Subcutaneous abdominal adipose tissue (tissue), 5 donors: Measurements from ENCODE around the gene FXR2.

Experiments used
- H3K27ac ChIP-seq: one replicate; pipeline ENCODE4 v1.7.0; 2013; ENCODE audit warnings: low read depth, mild to moderate bottlenecking, inconsistent platforms, low read length, moderate library complexity
- H3K27me3 ChIP-seq, 5 donors: one replicate each; pipeline ENCODE4 v1.7.0; 2013; ENCODE audit warnings: low read length in 5 of 5, inconsistent platforms in 1 of 5; ENCODE audit not compliant: control insufficient read depth in 5 of 5, insufficient read depth in 4 of 5
- H3K36me3 ChIP-seq, 5 donors: one replicate each; pipeline ENCODE4 v1.7.0; 2013; ENCODE audit warnings: low read length in 5 of 5; ENCODE audit not compliant: control insufficient read depth in 5 of 5, insufficient read depth in 5 of 5
- H3K4me1 ChIP-seq, 5 donors: one replicate each; pipeline ENCODE4 v1.7.0; 2013; ENCODE audit warnings: low read length in 5 of 5, mild to moderate bottlenecking in 3 of 5, moderate library complexity in 1 of 5; ENCODE audit not compliant: control insufficient read depth in 5 of 5, insufficient read depth in 5 of 5
- H3K4me3 ChIP-seq, 5 donors: one replicate each; pipeline ENCODE4 v1.7.0; 2013; ENCODE audit warnings: low read length in 5 of 5, low read depth in 1 of 5
- H3K9ac ChIP-seq, 5 donors: one replicate each; pipeline ENCODE4 v1.7.0; 2013; ENCODE audit warnings: low read length in 5 of 5, mild to moderate bottlenecking in 4 of 5, moderate library complexity in 3 of 5
- H3K9me3 ChIP-seq, 5 donors: one replicate each; pipeline ENCODE4 v1.7.0; 2013; ENCODE audit warnings: low read length in 5 of 5; ENCODE audit not compliant: control insufficient read depth in 5 of 5
- donor health status: healthy.
- donor health status: healthy.
- donor health status: healthy.
- donor health status: healthy.
- donor health status: healthy.

The FXR2 gene

DNA sequence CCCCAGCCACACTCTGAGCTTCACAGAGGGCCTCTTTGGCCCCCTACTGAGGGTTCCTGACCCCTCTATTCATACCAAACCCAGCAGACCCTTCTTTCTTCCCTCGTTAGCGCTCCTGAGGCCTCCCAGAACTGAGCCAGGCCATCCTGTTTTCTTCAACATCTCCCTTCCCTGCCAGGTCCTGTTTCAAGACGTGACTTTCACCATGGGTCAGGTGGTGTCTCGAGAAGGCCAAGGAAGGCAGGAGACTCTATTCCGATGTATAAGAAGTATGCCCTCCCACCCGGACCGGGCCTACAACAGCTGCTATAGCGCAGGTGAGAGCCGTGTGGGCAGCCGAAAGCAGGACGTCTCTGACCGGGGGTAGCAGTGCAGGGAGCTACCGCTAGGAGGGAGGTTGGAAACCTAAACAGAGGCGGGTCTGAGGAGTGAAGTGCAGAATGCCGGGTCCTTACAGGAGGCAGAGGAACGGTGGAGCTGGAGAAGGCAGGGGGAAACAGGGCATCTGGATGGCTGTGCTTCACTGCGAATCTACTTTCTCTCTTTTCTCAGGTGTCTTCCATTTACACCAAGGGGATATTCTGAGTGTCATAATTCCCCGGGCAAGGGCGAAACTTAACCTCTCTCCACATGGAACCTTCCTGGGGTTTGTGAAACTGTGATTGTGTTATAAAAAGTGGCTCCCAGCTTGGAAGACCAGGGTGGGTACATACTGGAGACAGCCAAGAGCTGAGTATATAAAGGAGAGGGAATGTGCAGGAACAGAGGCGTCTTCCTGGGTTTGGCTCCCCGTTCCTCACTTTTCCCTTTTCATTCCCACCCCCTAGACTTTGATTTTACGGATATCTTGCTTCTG lies 54.3 kb downstream of the FXR2 start:
- Histone ChIP-seq H3K4me1 (peaks cover 11 to 77% (median 68%) of the 10 kb centered on the region in 5 donors), H3K27ac (peak overlapping the region; percentile 97), H3K4me3 (peak overlapping the region; percentile 61 to 79 (median 75))

DNA sequence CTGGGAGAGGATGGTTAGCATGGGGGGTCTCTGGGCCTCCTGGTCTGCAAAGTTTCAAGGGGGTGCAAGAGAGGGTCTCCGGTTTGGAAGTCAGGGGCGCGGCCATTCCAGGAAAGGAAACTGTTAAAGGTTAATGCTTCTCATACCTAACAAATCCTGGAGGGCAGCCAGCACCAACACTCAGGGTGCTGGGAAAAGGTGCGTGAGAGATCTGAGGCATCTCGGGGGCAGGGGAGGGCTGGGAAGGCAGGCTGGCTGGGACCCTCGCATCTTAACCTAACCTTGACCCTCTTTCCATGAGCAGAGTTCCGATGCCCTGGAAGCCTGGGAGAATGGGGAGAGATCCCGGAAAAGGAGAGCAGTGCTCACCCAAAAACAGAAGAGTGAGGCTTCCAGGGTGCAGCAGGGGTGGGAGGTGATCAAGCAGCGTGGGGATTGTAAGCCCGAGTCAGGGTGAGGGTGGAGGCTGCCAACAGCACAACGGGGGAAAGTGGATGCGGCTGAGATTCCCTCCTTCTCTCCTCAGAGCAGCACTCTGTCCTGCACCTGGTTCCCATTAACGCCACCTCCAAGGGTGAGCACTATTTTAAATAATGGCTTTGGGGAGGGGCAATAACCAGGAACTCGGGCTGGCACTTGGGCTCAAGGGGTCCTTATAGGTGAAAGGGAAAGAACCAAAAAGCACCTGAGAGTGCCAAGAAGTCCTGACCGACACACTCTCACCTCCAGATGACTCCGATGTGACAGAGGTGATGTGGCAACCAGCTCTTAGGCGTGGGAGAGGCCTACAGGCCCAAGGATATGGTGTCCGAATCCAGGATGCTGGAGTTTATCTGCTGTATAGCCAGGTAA lies 55.2 kb downstream of the FXR2 start:
- peak overlapping the region in 4 of 5 donors; percentile 63 to 88 (median 81) for H3K9ac ChIP-seq
- H3K4me1 ChIP-seq, result peaks cover 11 to 80% (median 68%) of the 10 kb centered on the region in 5 donors
- H3K27ac ChIP-seq, result peak overlapping the region; percentile 97
- H3K9me3 ChIP-seq, result no peaks in the 10 kb centered on the region
- H3K36me3 ChIP-seq, result peaks cover 0 to 19% (median 6%) of the 10 kb centered on the region in 5 donors
- peak overlapping the region; percentile 55 to 79 (median 72) for H3K4me3 ChIP-seq
- no peaks in the 10 kb centered on the region for H3K27me3 ChIP-seq

More for the DNA sequence above, 54.3 kb downstream of the FXR2 start:
- Histone ChIP-seq H3K27me3 (no peaks in the 10 kb centered on the region), H3K9me3 (no peaks in the 10 kb centered on the region), H3K9ac (peak overlapping the region in 4 of 5 donors; percentile 17 to 96 (median 76)), H3K36me3 (peaks cover 0 to 27% (median 14%) of the 10 kb centered on the region in 5 donors)

DNA sequence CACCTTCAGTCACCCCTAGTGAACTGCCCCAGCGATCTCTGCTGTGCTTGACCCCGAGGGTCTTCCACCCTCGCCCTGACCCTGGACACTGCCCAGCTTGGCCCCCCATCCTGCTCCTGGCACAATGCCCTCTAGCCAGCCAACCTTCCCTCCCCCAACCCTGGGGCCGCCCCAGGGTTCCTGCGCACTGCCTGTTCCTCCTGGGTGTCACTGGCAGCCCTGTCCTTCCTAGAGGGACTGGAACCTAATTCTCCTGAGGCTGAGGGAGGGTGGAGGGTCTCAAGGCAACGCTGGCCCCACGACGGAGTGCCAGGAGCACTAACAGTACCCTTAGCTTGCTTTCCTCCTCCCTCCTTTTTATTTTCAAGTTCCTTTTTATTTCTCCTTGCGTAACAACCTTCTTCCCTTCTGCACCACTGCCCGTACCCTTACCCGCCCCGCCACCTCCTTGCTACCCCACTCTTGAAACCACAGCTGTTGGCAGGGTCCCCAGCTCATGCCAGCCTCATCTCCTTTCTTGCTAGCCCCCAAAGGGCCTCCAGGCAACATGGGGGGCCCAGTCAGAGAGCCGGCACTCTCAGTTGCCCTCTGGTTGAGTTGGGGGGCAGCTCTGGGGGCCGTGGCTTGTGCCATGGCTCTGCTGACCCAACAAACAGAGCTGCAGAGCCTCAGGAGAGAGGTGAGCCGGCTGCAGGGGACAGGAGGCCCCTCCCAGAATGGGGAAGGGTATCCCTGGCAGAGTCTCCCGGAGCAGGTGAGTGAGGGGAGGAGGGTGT lies 56.0 kb downstream of the FXR2 start, which contains the start of gene TNFSF13:
Gene TNFSF13 (plus strand): TSS at position 207 of the 776 bp plus-strand sequence. CDS start 290 bp downstream, at position 497.
- Histone ChIP-seq H3K4me3 (peak within 1 kb of the TSS; percentile 55 to 79 (median 77)), H3K4me1 (peaks cover 11 to 78% (median 64%) of the 10 kb centered on the region in 5 donors), H3K9ac (peak within 1 kb of the TSS; percentile 76 to 88 (median 81)), H3K27ac (peak within 1 kb of the TSS; percentile 97), H3K36me3 (peaks cover 0 to 15% (median 6%) of the 10 kb centered on the region in 5 donors), H3K27me3 (no peaks in the 10 kb centered on the region), H3K9me3 (no peaks in the 10 kb centered on the region)

- H3K9me3 ChIP-seq, result no peaks in the 10 kb centered on the region
- H3K36me3 ChIP-seq, result peaks cover 0 to 15% (median 5%) of the 10 kb centered on the region in 5 donors
- H3K4me1 ChIP-seq, result peaks cover 11 to 76% (median 58%) of the 10 kb centered on the region in 5 donors
- H3K27me3 ChIP-seq, result no peaks in the 10 kb centered on the region
- peak overlapping the region; percentile 76 to 88 (median 81) for H3K9ac ChIP-seq
- H3K4me3 ChIP-seq, result peak overlapping the region; percentile 55 to 79 (median 77)
- peak overlapping the region; percentile 94 for H3K27ac ChIP-seq
Measured at GRCh38 chr17:7557775-7558543, 56.7 kb downstream of the FXR2 start.

- H3K4me3 ChIP-seq, result peak overlapping the region in 1 of 5 donors; percentile 79
- peak overlapping the region; percentile 76 to 88 (median 81) for H3K9ac ChIP-seq
- H3K9me3 ChIP-seq, result no peaks in the 10 kb centered on the region
- peaks cover 8 to 69% (median 51%) of the 10 kb centered on the region in 5 donors for H3K4me1 ChIP-seq
- peak overlapping the region; percentile 94 for H3K27ac ChIP-seq
- H3K27me3 ChIP-seq, result no peaks in the 10 kb centered on the region
- H3K36me3 ChIP-seq, result peaks cover 0 to 15% (median 5%) of the 10 kb centered on the region in 5 donors
Measured at GRCh38 chr17:7557147-7557764, 57.4 kb downstream of the FXR2 start.

DNA sequence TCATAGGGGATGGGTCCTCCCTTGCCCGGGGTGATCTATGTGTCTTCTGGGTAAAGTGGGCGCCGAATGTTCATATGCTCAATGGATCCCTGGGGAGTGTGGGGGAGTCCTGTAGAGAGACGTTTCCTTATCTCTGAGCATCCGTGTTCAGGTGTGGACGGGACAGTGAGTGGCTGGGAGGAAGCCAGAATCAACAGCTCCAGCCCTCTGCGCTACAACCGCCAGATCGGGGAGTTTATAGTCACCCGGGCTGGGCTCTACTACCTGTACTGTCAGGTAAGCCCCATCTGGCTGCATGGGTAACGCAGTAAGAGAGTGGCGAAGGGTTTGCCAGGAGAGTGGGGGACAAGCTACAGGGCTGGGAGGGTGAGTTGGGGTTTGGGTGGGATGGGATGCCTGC lies 58.1 kb downstream of the FXR2 start:
- Histone ChIP-seq H3K9me3 (no peaks in the 10 kb centered on the region), H3K36me3 (peaks cover 0 to 15% (median 5%) of the 10 kb centered on the region in 5 donors), H3K9ac (peak overlapping the region in 1 of 5 donors; percentile 76), H3K4me1 (peaks cover 8 to 66% (median 50%) of the 10 kb centered on the region in 5 donors), H3K27me3 (no peaks in the 10 kb centered on the region), H3K4me3 (no peak overlapping the region), H3K27ac (no peak overlapping the region)

DNA sequence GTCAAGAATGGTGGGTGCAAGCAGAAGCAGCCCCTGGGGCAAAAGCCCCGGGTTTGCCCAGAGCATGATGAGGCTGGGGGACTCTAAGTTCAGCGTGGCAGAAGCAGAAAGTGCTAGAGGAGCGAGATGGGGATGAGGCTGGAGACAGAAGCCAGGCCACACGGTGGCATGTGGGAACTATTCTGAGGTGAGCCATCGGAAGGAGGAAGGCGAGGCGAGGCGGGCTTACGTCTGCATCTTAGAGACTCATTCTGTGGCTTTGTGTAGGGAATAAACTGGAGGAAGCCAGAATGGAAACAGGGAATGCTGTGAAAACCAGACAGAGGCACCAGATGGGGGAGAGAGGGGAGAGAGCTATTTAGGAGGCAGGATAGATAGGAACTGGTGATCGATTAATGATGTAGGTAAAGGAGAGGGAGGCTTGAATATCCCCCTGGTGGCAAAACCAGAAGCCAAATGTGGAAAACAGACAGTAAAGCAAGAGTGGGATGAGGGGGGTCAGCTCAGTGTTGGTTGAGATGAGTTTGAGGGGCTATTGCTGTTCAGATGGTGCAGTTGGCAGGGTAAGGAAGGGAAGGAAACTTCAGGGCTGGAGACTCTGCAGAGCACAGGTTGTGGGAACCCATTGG lies 59.3 kb downstream of the FXR2 start:
- Histone ChIP-seq H3K4me3 (no peak overlapping the region), H3K9me3 (no peaks in the 10 kb centered on the region), H3K9ac (no peak overlapping the region), H3K4me1 (peaks cover 8 to 59% (median 40%) of the 10 kb centered on the region in 5 donors), H3K36me3 (peaks cover 0 to 27% (median 14%) of the 10 kb centered on the region in 5 donors), H3K27me3 (no peaks in the 10 kb centered on the region), H3K27ac (no peak overlapping the region)

DNA sequence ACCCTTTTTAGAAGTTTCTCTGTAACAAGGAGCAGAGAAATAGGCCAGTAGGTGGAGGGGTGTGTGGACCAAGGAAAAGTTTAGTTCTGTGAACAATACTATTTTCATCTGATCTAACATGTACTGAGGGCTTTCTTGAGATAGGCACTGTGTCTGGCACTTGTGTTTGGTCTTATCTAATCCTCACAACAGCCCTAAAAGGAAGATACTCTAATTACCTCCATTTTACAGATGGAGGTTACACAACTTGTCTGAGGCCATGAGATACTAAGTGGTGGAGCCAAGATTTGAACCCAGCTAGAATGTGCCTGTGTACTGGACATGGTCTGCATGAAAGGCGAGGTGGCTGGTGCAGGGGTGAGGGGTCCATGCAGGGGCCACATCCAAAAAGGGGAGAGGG lies 61.3 kb downstream of the FXR2 start:
- no peak overlapping the region for H3K27ac ChIP-seq
- peaks cover 0 to 23% (median 14%) of the 10 kb centered on the region in 5 donors for H3K36me3 ChIP-seq
- no peak overlapping the region for H3K4me3 ChIP-seq
- no peak overlapping the region for H3K9ac ChIP-seq
- no peaks in the 10 kb centered on the region for H3K9me3 ChIP-seq
- no peaks in the 10 kb centered on the region for H3K27me3 ChIP-seq
- H3K4me1 ChIP-seq, result peaks cover 12 to 57% (median 37%) of the 10 kb centered on the region in 5 donors
